GM12878 (cell line): ENCODE results near the gene PSMB10. TPM values are rescaled to one million over a fixed set of nuclear protein-coding genes. Genes with fewer than 3 reads are reported as not detected.

Experiments
- ATF3 ChIP-seq: IDR thresholded peaks from 2 replicates; pipeline ENCODE4 v1.6.1; 2011; ENCODE audit warnings: low read depth, mild to moderate bottlenecking, low read length, moderate library complexity, borderline replicate concordance; ENCODE audit errors: extremely low read depth
- BCL3 ChIP-seq: IDR thresholded peaks from 2 replicates; pipeline ENCODE4 v1.6.1; 2011; ENCODE audit warnings: borderline replicate concordance, low read depth, mild to moderate bottlenecking, moderate library complexity, low read length; ENCODE audit not compliant: insufficient read depth, poor library complexity, severe bottlenecking
- BHLHE40 ChIP-seq, 2 experiments: fragments of 450-650 bp in 1 of 2; IDR thresholded peaks; 2 replicates each; pipeline ENCODE4 v1.6.1; 2011 to 2017; ENCODE audit warnings: low read depth in 2 of 2, borderline replicate concordance in 1 of 2, improper control_type of control experiment in 1 of 2, low read length in 1 of 2, mild to moderate bottlenecking in 1 of 2
- CHD4 ChIP-seq: fragments of 200-600 bp; sonication (generic); IDR thresholded peaks from 2 replicates; pipeline ENCODE4 v1.6.1; 2016; ENCODE audit warnings: mild to moderate bottlenecking
- CTCF ChIP-seq, 3 experiments: IDR thresholded peaks in 2 of 3; conservative IDR thresholded peaks in 1 of 3; 2 replicates each; pipeline ENCODE4 v1.5.1; 2011; ENCODE audit warnings: low read depth in 3 of 3, low read length in 3 of 3, mild to moderate bottlenecking in 3 of 3, control low read depth in 2 of 3, moderate library complexity in 2 of 3, inconsistent platforms in 1 of 3, mixed read lengths in 1 of 3; ENCODE audit not compliant: control insufficient read depth in 2 of 3, insufficient read depth in 1 of 3; ENCODE audit errors: extremely low read depth in 1 of 3
- ELK1 ChIP-seq: IDR thresholded peaks from 2 replicates; pipeline ENCODE4 v1.6.1; 2012; ENCODE audit warnings: low read depth, low read length, improper control_type of control experiment
- GABPA ChIP-seq: IDR thresholded peaks from 2 replicates; pipeline ENCODE4 v1.6.1; 2014; ENCODE audit warnings: antibody characterized with exemption, low read depth, mild to moderate bottlenecking, inconsistent platforms
- KAT2A ChIP-seq: conservative IDR thresholded peaks from 2 replicates; pipeline ENCODE4 v1.6.1; 2011; ENCODE audit warnings: low read depth, low read length; ENCODE audit not compliant: control insufficient read depth
- KLF5 ChIP-seq: fragments of 450-650 bp; IDR thresholded peaks from 2 replicates; pipeline ENCODE4 v1.6.1; 2014; ENCODE audit warnings: mild to moderate bottlenecking; ENCODE audit not compliant: partially characterized antibody
- MXI1 ChIP-seq: fragments of 150-350 bp; IDR thresholded peaks from 2 replicates; pipeline ENCODE4 v1.6.1; 2011; ENCODE audit warnings: low read depth, mild to moderate bottlenecking, inconsistent platforms, low read length, improper control_type of control experiment
- NR2F1 ChIP-seq: fragments of 450-650 bp; conservative IDR thresholded peaks from 2 replicates; pipeline ENCODE4 v1.6.1; 2017; ENCODE audit warnings: mild to moderate bottlenecking
- POU2F2 ChIP-seq: IDR thresholded peaks from 3 replicates; pipeline ENCODE4 v1.6.1; 2011; ENCODE audit warnings: low read depth, mild to moderate bottlenecking, low read length, borderline replicate concordance
- RAD51 ChIP-seq: fragments of 450-650 bp; IDR thresholded peaks from 2 replicates; pipeline ENCODE4 v1.6.1; 2016; ENCODE audit warnings: moderate library complexity, mild to moderate bottlenecking, inconsistent platforms
- RFX5 ChIP-seq: IDR thresholded peaks from 2 replicates; pipeline ENCODE4 v1.6.1; 2011; ENCODE audit warnings: low read depth, low read length, improper control_type of control experiment
- RUNX3 ChIP-seq: IDR thresholded peaks from 2 replicates; pipeline ENCODE4 v1.6.1; 2012; ENCODE audit warnings: low read length, inconsistent platforms
- SMC3 ChIP-seq: IDR thresholded peaks from 2 replicates; pipeline ENCODE4 v1.6.1; 2011; ENCODE audit warnings: low read length, improper control_type of control experiment, borderline replicate concordance
- SREBF2 ChIP-seq: IDR thresholded peaks from 2 replicates; pipeline ENCODE4 v1.6.1; 2012; ENCODE audit warnings: mild to moderate bottlenecking, low read length
- TBL1XR1 ChIP-seq: IDR thresholded peaks from 2 replicates; pipeline ENCODE4 v1.6.1; 2012; ENCODE audit warnings: low read depth, low read length, improper control_type of control experiment
- ZNF592 ChIP-seq: fragments of 450-650 bp; IDR thresholded peaks from 2 replicates; pipeline ENCODE4 v1.6.1; 2017; ENCODE audit warnings: mild to moderate bottlenecking, moderate library complexity
- ZNF622 ChIP-seq: fragments of 450-650 bp; IDR thresholded peaks from 2 replicates; pipeline ENCODE4 v1.6.1; 2017; ENCODE audit warnings: mild to moderate bottlenecking, inconsistent platforms
- polyA plus RNA-seq, 11 experiments: library from polyadenylated mRNA; depleted of rRNA in 4 of 11; unstranded in 6 of 11; stranded (reverse) in 5 of 11; fragments of >200 nt; fragmentation: Nextera tagmentation in 4 of 11; fragmentation: Illumina TruSeq in 1 of 11; extraction: Ambion mirVana in 4 of 11; extraction: Trizol in 1 of 11; gene quantifications; 1 replicate in 1 of 11; 2 replicates in 10 of 11; pipeline versions ENCODE4 v1.2.1 to v1.2.3, GENCODE V29; 2011 to 2016; ENCODE audit warnings: inconsistent platforms in 2 of 11, missing spikeins in 2 of 11, low read depth in 1 of 11
- total RNA-seq, 4 experiments: library from RNA; depleted of rRNA in 3 of 4; stranded (reverse); fragments of >200 nt in 3 of 4; fragmentation: Illumina TruSeq in 1 of 4; extraction: Trizol in 1 of 4; gene quantifications; 2 replicates each; pipeline versions ENCODE4 v1.2.1 to v1.2.3, GENCODE V29; 2013 to 2021

Gene PSMB10
- total and polyA plus RNA-seq, 10 of the 15 experiments (the other 5 are each of a cell fraction or from before 2014, with no cell fraction given) = 24.1 to 308 (median 151) TPM

GRCh38 chr16:67975321-67976105 is 38.9 kb upstream of the PSMB10 start (continued):
- TF ChIP-seq ZNF592 = no peak
- no peak for TF ChIP-seq ELK1
- no peak for TF ChIP-seq ATF3
- TF ChIP-seq ZNF622 = no peak
- TF ChIP-seq GABPA = no peak
- TF ChIP-seq MXI1 = no peak
- TF ChIP-seq BHLHE40 (IDR thresholded peaks at IDR 0.05; ENCODE audit: borderline replicate concordance in 1 of 2, low read depth in 2 of 2, low read length in 1 of 2) = no peak
- TF ChIP-seq SREBF2 = no peak
- TF ChIP-seq RUNX3 = peak; percentile 98
- TF ChIP-seq BCL3 = no peak
- no peak for TF ChIP-seq TBL1XR1
- no peak for TF ChIP-seq RAD51
- TF ChIP-seq CTCF (IDR thresholded peaks at IDR 0.05 in 2 of 3, conservative IDR thresholded peaks at IDR 0.05 in 1 of 3; ENCODE audit: control insufficient read depth in 2 of 3, extremely low read depth in 1 of 3, insufficient read depth in 1 of 3, low read depth in 3 of 3, low read length in 3 of 3) = no peak
- TF ChIP-seq KLF5 = no peak
- no peak for TF ChIP-seq CHD4
- no peak for TF ChIP-seq KAT2A
- TF ChIP-seq SMC3 = no peak
- no peak for TF ChIP-seq POU2F2
- TF ChIP-seq RFX5 = no peak
- 0 out of 2 replicates have a peak, but pooled peaks have one; percentile 27 for TF ChIP-seq NR2F1
